Spinal cord (tissue), 10 donors: Measurements from ENCODE around the gene GDPD1. TPM values are rescaled to one million over a fixed set of nuclear protein-coding genes. Genes with fewer than 3 reads are reported as not detected.
"Not testable (repeated sequence)": the region's sequence is repeated elsewhere in the genome, so short reads cannot be mapped to it uniquely, and the experiment has no call there.

Experiments used
- DNase-seq, 6 donors: peaks; one replicate each; pipeline versions ENCODE4 v3.0.0 to v3.0.0-alpha.2; 2013 to 2015; ENCODE audit warnings: low spot score in 6 of 6, low read depth in 4 of 6
- H3K27ac ChIP-seq: one replicate; pipeline ENCODE4 v1.5.1; 2013; ENCODE audit warnings: low read depth, low read length, control low read depth
- H3K27me3 ChIP-seq: one replicate; pipeline ENCODE4 v1.6.1; 2013; ENCODE audit warnings: low read length; ENCODE audit not compliant: control insufficient read depth, insufficient read depth
- H3K36me3 ChIP-seq: one replicate; pipeline ENCODE4 v1.6.1; 2013; ENCODE audit warnings: low read length; ENCODE audit not compliant: control insufficient read depth, insufficient read depth
- H3K4me1 ChIP-seq: one replicate; pipeline ENCODE4 v1.6.1; 2013; ENCODE audit warnings: low read length; ENCODE audit not compliant: control insufficient read depth, insufficient read depth
- H3K4me3 ChIP-seq: one replicate; pipeline ENCODE4 v1.5.1; 2013; ENCODE audit warnings: low read depth, low read length, control low read depth
- H3K9me3 ChIP-seq: one replicate; pipeline ENCODE4 v1.6.1; 2013; ENCODE audit warnings: low read length; ENCODE audit not compliant: control insufficient read depth, insufficient read depth
- WGBS: methylation state at CpG from one replicate; pipeline ENCODE4 v1.1.5; 2013; ENCODE audit warnings: missing lambda C conversion rate; ENCODE audit not compliant: insufficient coverage; 5-methylcytosine and 5-hydroxymethylcytosine counted together
- polyA plus RNA-seq, 2 donors: library from polyadenylated mRNA; unstranded; fragments of 120-200 nt; gene quantifications; one replicate each; pipeline ENCODE4 v1.2.1, GENCODE V29; 2013; ENCODE audit not compliant: insufficient read length in 2 of 2
- small RNA-seq: library from RNA; depleted of rRNA; stranded (forward); fragments of <200 nt; gene quantifications from one replicate; pipeline ENCODE3, GENCODE V24; 2014; ENCODE audit warnings: low replicate concordance
- total RNA-seq, 2 donors: library from RNA; depleted of rRNA in 1 of 2; stranded (reverse); fragments of 120-200 nt in 1 of 2; fragments of >200 nt in 1 of 2; gene quantifications; one replicate each; pipeline versions ENCODE4 v1.2.3 to v1.2.4, GENCODE V29; 2013 to 2014
- donor health status: healthy.

GDPD1 gene
- total and polyA plus RNA-seq, 4 donors = 14.9 to 63.3 (median 50.7) TPM

DNA sequence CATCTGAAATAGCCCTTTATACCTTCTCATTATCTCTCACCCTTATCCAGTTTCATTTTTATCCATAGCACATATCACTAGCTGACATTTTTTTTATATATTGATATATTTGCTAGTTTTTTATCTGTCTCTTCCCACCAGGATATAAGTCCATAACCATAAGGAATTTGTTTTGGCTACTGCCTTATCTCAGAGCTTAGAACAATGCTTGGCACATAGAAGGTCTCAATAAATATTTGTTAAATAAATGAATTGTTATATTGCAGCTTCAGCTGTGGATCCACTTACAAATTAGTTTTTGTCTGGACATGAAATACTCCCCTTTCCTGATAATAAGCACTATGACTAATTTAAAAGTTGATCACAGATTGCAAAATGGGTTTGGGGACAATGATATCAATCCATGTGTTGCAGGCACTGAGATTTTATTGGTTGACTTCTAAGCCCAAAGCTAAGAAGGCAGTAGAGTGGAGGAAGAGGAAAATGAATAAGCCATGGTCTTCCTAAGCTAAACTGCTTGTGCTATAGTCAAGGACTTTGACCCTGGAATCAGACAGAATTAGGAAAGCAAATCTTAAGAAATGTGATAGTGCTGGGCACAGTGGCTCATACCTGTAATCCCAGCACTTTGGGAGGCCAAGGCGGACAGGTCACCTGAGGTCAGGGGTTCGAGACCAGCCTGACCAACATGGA lies 79.2 kb downstream of the GDPD1 start:
- DNase-seq = no peak
- Histone ChIP-seq H3K27me3 (no peaks in the 10 kb centered on the region), H3K36me3 (no peaks in the 10 kb centered on the region), H3K9me3 (no peaks in the 10 kb centered on the region), H3K4me1 (no peaks in the 10 kb centered on the region), H3K4me3 (no peak overlapping the region), H3K27ac (no peak overlapping the region)
- 60% methylated on average over 1 of the region's 2 CpGs for WGBS

DNA sequence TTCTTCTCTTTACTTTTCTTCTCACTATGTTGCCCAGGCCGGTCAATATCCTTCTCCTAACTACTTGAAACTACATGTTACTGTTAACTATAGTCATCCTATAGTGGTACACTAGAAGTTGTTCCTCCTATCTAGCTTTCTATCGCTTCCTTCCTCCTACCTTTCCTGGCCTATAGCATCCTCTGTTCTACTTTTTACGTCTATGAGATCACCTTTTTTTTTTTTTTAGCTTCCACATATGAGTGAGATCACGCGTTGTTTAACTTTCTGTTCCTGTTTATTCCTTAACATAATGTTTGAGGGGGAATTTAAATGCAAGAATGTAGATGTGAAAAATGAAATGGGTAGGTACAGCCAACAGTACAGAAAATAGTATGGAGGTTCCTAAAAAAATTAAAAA lies 80.6 kb downstream of the GDPD1 start:
- no peaks in the 10 kb centered on the region for H3K4me1 ChIP-seq
- no peak overlapping the region for H3K27ac ChIP-seq
- 80% methylated on average over 1 of the region's 5 CpGs for whole genome bisulfite sequencing
- no peak for DNase-seq
- no peaks in the 10 kb centered on the region for H3K27me3 ChIP-seq
- H3K36me3 ChIP-seq = no peaks in the 10 kb centered on the region
- H3K9me3 ChIP-seq = no peaks in the 10 kb centered on the region
- H3K4me3 ChIP-seq = no peak overlapping the region

DNA sequence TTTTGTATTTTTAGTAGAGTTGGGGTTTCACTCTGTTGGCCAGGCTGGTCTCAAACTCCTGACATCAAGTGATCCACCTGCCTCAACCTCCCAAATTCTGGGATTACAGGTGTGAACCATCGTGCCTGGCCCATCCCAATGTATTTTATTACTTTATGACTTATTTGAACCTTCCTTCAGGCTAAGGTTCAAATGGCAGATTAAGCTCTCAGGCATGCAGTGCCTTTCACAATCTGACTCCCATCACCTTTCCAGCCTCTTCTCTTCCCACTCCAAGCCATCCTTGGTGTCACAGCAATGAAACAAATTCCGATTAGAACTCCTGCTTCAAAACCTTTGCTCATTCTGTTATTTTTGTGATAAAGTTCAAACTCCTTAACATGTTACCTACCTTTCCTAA lies 84.5 kb downstream of the GDPD1 start:
- H3K9me3 ChIP-seq = no peaks in the 10 kb centered on the region
- no peaks in the 10 kb centered on the region for H3K36me3 ChIP-seq
- H3K4me1 ChIP-seq = no peaks in the 10 kb centered on the region
- no peak overlapping the region for H3K27ac ChIP-seq
- WGBS = 83% methylated on average over 2 of the region's 2 CpGs
- H3K4me3 ChIP-seq = no peak overlapping the region
- DNase-seq = no peak
- no peaks in the 10 kb centered on the region for H3K27me3 ChIP-seq

DNA sequence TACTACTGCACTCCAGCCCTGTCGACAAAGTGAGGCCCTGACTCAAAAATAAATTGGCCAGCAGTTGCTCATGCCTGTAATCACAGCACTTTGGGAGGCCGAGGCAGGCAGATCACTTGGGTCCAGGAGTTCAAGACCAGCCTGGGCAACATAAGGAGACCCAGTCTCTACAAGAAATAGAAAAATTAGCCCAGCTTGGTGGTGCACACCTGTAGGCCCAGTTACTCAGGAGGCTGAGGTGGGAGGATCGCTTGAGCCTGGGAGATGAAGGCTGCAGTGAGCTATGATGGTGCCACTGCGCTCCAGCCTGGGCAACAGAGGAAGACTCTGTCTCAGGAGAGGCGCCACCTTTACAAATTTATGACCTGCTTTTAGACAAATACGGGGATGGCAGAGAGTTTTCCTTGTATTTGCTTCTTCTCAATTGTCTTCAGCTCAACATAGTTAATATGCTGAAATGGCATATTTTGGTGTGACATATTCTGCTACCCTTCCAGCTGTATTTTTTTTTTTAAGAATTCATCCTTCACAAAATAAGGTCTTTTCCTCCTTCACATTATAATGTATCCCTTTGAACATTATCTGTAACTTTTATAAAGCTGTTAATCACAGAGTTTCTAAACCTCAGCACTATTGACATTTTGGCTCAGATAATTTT lies 90.1 kb downstream of the GDPD1 start:
- Histone ChIP-seq H3K27ac (no peak overlapping the region), H3K4me3 (no peak overlapping the region), H3K36me3 (no peaks in the 10 kb centered on the region), H3K27me3 (no peaks in the 10 kb centered on the region), H3K4me1 (no peaks in the 10 kb centered on the region), H3K9me3 (no peaks in the 10 kb centered on the region)
- DNase-seq = no peak
- 97% methylated on average over 3 of the region's 6 CpGs for WGBS

DNA sequence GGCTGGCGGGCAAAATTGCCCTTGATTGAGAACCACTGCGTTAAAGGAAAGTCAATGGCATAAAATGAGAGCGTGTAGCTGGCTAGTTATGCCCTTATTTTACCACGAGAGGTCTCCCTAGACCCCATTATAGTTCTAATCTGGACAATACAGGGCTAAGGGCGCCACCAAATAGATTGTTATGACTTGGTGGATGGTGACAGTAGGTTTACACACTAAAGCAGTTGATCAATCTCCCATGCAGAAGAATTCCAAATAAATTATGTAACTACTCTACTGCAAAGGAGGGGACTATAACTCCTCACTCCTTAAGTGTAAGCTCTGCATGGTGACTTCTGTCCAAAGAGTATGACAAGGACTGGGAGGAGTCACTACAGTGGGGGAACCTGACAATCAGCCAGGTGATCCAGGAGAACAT lies 90.7 kb downstream of the GDPD1 start:
- Histone ChIP-seq H3K27me3 (no peaks in the 10 kb centered on the region), H3K4me3 (no peak overlapping the region), H3K9me3 (no peaks in the 10 kb centered on the region), H3K36me3 (no peaks in the 10 kb centered on the region), H3K4me1 (no peaks in the 10 kb centered on the region), H3K27ac (no peak overlapping the region)
- peak; percentile 50 to 93 (median 61) for DNase-seq
- WGBS = 0% methylated on average over 1 of the region's 5 CpGs

DNA sequence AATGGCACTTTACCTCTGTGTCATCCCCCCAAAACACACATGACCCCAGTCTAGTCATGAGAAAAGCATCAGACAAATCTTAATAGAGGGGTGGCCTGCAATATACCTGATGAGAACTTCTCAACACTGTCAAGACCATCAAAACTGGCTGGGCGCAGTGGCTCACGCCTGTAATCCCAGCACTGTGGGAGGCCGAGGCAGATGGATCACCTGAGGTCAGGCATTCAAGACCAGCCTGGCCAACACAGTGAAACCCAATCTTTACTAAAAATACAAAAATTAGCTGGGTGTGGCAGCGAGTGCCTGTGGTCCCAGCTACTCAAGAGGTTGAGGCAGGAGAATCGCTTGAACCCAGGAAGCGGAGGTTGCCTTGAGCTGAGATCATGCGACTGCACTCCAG lies 91.2 kb downstream of the GDPD1 start:
- H3K4me3 ChIP-seq, H3K27me3 ChIP-seq, H3K4me1 ChIP-seq, H3K27ac ChIP-seq, H3K9me3 ChIP-seq, H3K36me3 ChIP-seq, DNase-seq: not testable (repeated sequence)
- 88% methylated on average over 6 of the region's 7 CpGs for WGBS

DNA sequence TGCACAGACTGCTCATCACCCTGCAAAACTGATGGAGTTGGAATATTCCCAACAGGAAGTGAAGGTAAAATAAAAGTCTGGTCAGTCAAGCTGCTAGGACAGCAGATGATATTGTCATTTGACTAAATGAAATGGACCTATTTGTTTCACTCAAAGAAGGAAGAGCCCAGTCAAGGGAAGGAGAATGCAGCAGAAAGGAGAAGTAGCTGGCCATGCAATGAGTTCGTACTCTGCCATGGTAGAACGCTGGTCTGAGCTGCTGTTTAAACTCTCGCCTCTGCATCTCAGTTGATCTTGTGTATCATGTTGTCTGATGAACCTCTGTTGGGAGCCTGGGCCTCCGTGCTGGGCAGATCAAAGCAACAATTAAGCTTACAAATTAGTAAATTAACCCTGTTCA lies 95.6 kb downstream of the GDPD1 start:
- H3K4me1 ChIP-seq = no peaks in the 10 kb centered on the region
- no peaks in the 10 kb centered on the region for H3K9me3 ChIP-seq
- no peak overlapping the region for H3K4me3 ChIP-seq
- H3K27me3 ChIP-seq = no peaks in the 10 kb centered on the region
- H3K27ac ChIP-seq = no peak overlapping the region
- no peak for DNase-seq
- 60% methylated on average over 4 of the region's 4 CpGs for WGBS
- H3K36me3 ChIP-seq = no peaks in the 10 kb centered on the region

Small RNAs within 50 kb of the gene (small RNA-seq; reads per million reads assigned to genes)
- gene RF00019 = not detected
- gene SNRPGP17 = not detected

Other genes starting within 250 kb of the GDPD1 start
- gene TRIM37, start 113.6 kb upstream of the GDPD1 start, total RNA-seq = 10 to 100 TPM; 50.6 to 94.4 TPM
- 10 to 100 TPM; 61.5 to 74.1 TPM for gene TRIM37, start 113.6 kb upstream of the GDPD1 start, polyA plus RNA-seq
- 10 to 100 TPM; 83.9 to 89.1 TPM for gene SKA2, start 65.3 kb upstream of the GDPD1 start, total RNA-seq
- 100 to 1,000 TPM in 1 of 2 donors, 10 to 100 TPM in 1; 94.9 to 118 TPM for gene SKA2, start 65.3 kb upstream of the GDPD1 start, polyA plus RNA-seq
- 1 to 10 TPM; 4.1 to 6.1 TPM for gene PRR11, start 64.8 kb upstream of the GDPD1 start, total RNA-seq
- 10 to 100 TPM; 16.5 to 21.6 TPM for gene PRR11, start 64.8 kb upstream of the GDPD1 start, polyA plus RNA-seq
- gene SMG8, start 10.5 kb upstream of the GDPD1 start, total RNA-seq = 10 to 100 TPM; 22.4 to 41.6 TPM
- 10 to 100 TPM; 17.7 to 23.2 TPM for gene SMG8, start 10.5 kb upstream of the GDPD1 start, polyA plus RNA-seq
- 10 to 100 TPM; 11.5 to 36.7 TPM for gene YPEL2, start 111.1 kb downstream of the GDPD1 start, total RNA-seq
- 10 to 100 TPM; 13.4 to 14.2 TPM for gene YPEL2, start 111.1 kb downstream of the GDPD1 start, polyA plus RNA-seq